NB4 (cell line): ENCODE data around the gene ATXN7.

Experiments used
- POLR2A ChIP-seq: IDR thresholded peaks from 2 replicates; pipeline ENCODE4 v1.6.1; 2011; ENCODE audit warnings: mild to moderate bottlenecking; ENCODE audit not compliant: insufficient read length; ENCODE audit errors: extremely low read depth
- TF ChIP-seq, protein P1 (sequence below): IDR thresholded peaks from one replicate; pipeline ENCODE4 v1.5.1; 2012; ENCODE audit warnings: low read depth, low read length

DNA sequence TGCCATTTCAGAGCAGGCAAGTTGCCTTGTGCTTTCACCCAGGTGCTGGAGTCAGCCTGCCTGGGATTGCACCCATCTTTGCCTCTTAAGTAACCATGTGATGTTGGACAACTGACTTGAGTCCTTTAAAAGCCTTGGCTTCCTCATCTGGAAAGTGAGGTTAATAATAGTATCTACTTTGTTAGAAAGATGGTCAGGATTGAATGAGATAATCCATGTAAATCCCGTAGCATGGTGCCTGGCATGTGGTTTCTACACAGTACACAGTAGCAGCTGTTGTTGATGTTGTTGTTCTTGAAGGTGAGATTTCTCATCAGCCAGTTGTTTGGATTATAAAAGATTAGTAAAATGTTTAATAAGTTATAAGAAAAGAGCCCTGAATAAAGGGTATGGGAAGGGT lies 110.8 kb downstream of the ATXN7 start:
- TF ChIP-seq, protein P1, sequence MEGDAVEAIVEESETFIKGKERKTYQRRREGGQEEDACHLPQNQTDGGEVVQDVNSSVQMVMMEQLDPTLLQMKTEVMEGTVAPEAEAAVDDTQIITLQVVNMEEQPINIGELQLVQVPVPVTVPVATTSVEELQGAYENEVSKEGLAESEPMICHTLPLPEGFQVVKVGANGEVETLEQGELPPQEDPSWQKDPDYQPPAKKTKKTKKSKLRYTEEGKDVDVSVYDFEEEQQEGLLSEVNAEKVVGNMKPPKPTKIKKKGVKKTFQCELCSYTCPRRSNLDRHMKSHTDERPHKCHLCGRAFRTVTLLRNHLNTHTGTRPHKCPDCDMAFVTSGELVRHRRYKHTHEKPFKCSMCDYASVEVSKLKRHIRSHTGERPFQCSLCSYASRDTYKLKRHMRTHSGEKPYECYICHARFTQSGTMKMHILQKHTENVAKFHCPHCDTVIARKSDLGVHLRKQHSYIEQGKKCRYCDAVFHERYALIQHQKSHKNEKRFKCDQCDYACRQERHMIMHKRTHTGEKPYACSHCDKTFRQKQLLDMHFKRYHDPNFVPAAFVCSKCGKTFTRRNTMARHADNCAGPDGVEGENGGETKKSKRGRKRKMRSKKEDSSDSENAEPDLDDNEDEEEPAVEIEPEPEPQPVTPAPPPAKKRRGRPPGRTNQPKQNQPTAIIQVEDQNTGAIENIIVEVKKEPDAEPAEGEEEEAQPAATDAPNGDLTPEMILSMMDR = no peak
- no peak for TF ChIP-seq POLR2A
